ENCODE measurements around the gene PRAMEF12. TPM values are rescaled to one million over a fixed set of nuclear protein-coding genes. Genes with fewer than 3 reads are reported as not detected.

Gene PRAMEF12
- total and polyA plus RNA-seq, 2 experiments from 2014 or later = not detected

DNA sequence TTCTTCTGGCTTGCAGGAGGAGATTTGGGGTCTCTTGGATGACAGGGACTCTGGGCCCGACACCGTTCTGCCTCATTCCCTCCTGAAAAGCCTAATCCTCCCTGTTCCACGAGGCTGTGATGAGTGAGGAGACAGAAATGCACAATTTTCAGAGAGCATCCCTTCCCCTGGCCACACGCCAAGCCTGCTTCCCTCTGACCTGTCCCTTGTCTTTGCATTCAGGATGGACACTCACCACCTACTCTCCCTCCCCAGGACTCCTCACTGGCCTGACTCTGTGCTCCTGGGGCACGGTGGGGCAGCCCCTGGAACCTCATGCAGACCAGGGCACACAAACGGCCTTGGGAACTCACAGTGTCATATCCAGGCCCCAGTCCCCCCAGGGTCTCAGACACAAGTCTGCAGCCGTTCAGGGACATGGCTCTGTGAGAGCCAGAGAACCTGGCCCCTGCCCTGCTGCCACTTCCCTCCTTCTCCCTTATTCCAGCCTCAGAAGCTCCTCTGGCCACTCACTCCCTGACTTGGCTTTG, 3.5 kb upstream of the PRAMEF12 start:
- Histone ChIP-seq H3K27me3 (no peaks in the 10 kb centered on the region), H3K27ac (no peak overlapping the region), H4K20me1 (ENCODE audit: insufficient read depth, poor library complexity, severe bottlenecking) (no peaks in the 10 kb centered on the region), H3K9me3 (ENCODE audit: low read depth) (no peaks in the 10 kb centered on the region), H2AFZ (no peak overlapping the region), H3K4me1 (ENCODE audit: insufficient read depth) (no peaks in the 10 kb centered on the region), H3K36me3 (replicated peaks; ENCODE audit: insufficient read depth, low read depth) (no peaks in the 10 kb centered on the region), H3K9me2 (replicated peaks; ENCODE audit: insufficient read depth) (no peaks in the 10 kb centered on the region), H3K4me3 (no peak overlapping the region), H3K79me2 (no peaks in the 10 kb centered on the region), H3K4me2 (no peak overlapping the region)
- no peak for DNase-seq (ENCODE audit: low spot score)
- no peak for TF ChIP-seq EZH2phosphoT487 (IDR thresholded peaks at IDR 0.05; ENCODE audit: low read depth, severe bottlenecking, unreplicated experiment)
- TF ChIP-seq, protein P1, sequence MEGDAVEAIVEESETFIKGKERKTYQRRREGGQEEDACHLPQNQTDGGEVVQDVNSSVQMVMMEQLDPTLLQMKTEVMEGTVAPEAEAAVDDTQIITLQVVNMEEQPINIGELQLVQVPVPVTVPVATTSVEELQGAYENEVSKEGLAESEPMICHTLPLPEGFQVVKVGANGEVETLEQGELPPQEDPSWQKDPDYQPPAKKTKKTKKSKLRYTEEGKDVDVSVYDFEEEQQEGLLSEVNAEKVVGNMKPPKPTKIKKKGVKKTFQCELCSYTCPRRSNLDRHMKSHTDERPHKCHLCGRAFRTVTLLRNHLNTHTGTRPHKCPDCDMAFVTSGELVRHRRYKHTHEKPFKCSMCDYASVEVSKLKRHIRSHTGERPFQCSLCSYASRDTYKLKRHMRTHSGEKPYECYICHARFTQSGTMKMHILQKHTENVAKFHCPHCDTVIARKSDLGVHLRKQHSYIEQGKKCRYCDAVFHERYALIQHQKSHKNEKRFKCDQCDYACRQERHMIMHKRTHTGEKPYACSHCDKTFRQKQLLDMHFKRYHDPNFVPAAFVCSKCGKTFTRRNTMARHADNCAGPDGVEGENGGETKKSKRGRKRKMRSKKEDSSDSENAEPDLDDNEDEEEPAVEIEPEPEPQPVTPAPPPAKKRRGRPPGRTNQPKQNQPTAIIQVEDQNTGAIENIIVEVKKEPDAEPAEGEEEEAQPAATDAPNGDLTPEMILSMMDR (IDR thresholded peaks at IDR 0.05; ENCODE audit: poor library complexity) = no peak
- TF ChIP-seq EZH2 (IDR thresholded peaks at IDR 0.05; ENCODE audit: borderline replicate concordance) = no peak
- 74% methylated on average over 7 of the region's 7 CpGs for WGBS (ENCODE audit: low lambda C conversion rate, missing lambda C conversion rate)

DNA sequence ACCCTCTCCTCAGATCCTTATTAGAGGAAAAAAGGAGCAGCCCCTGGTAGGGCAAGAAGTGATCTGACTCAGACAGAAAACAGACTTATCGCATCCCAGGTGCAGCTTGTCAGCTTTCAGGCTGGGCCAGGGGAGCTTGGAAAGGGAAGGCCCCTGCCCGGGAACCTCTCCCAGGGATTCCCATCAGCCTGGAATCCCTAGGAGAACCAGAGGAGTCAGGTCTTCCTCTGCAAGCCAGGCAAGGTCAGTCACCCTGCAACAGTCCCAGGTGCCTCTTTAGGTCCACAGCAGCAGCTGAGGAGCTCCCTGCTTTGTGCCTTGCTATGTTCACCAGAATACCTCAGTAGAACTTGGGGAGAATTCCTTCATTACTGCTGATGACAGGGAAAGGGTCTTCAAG, 2.9 kb upstream of the PRAMEF12 start:
- WGBS (ENCODE audit: low lambda C conversion rate, missing lambda C conversion rate) = 88% methylated on average over 2 of the region's 2 CpGs
- H3K27ac ChIP-seq = no peak overlapping the region
- no peaks in the 10 kb centered on the region for H3K9me2 ChIP-seq (replicated peaks; ENCODE audit: insufficient read depth)
- no peaks in the 10 kb centered on the region for H3K79me2 ChIP-seq
- no peaks in the 10 kb centered on the region for H3K36me3 ChIP-seq (replicated peaks; ENCODE audit: insufficient read depth, low read depth)
- no peaks in the 10 kb centered on the region for H4K20me1 ChIP-seq (ENCODE audit: insufficient read depth, poor library complexity, severe bottlenecking)
- no peak overlapping the region for H3K4me3 ChIP-seq
- H3K27me3 ChIP-seq = no peaks in the 10 kb centered on the region
- DNase-seq (ENCODE audit: low spot score) = no peak
- no peaks in the 10 kb centered on the region for H3K9me3 ChIP-seq (ENCODE audit: low read depth)
- H3K4me2 ChIP-seq = no peak overlapping the region
- H2AFZ ChIP-seq = no peak overlapping the region
- H3K4me1 ChIP-seq (ENCODE audit: insufficient read depth) = no peaks in the 10 kb centered on the region
- TF ChIP-seq, protein P1 (IDR thresholded peaks at IDR 0.05; ENCODE audit: poor library complexity) = no peak
- TF ChIP-seq EZH2phosphoT487 (IDR thresholded peaks at IDR 0.05; ENCODE audit: low read depth, severe bottlenecking, unreplicated experiment) = no peak

DNA sequence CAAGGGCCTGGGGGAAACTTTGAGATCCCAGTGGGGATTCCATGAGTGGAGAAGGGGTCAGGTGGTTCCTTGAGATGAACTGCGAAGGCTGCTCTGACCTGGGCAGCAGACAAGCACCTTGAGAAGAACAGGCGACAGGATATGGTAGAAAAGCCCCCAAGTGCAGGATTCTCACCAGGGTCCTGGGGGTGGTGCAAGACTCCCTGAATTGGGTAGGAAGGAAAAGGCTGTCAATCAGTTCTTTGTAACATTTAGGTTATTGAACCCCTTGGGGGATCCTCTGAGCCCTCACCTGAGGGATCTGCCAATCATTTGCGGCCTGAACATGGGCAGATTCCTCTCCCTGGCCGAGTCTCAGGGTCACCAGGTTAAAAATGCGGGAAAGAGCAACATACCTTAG, 2.4 kb upstream of the PRAMEF12 start:
- 82% methylated on average over 5 of the region's 5 CpGs for WGBS (ENCODE audit: low lambda C conversion rate, missing lambda C conversion rate)
- Histone ChIP-seq H3K36me3 (replicated peaks; ENCODE audit: insufficient read depth, low read depth) (no peaks in the 10 kb centered on the region), H2AFZ (no peak overlapping the region), H3K4me2 (no peak overlapping the region), H3K9me2 (replicated peaks; ENCODE audit: insufficient read depth) (no peaks in the 10 kb centered on the region), H3K9me3 (ENCODE audit: low read depth) (no peaks in the 10 kb centered on the region), H3K4me1 (ENCODE audit: insufficient read depth) (no peaks in the 10 kb centered on the region), H3K27ac (no peak overlapping the region), H3K27me3 (no peaks in the 10 kb centered on the region), H3K79me2 (no peaks in the 10 kb centered on the region), H4K20me1 (ENCODE audit: insufficient read depth, poor library complexity, severe bottlenecking) (no peaks in the 10 kb centered on the region), H3K4me3 (no peak overlapping the region)
- DNase-seq (ENCODE audit: low spot score) = no peak
- TF ChIP-seq, protein P1 (IDR thresholded peaks at IDR 0.05; ENCODE audit: poor library complexity) = no peak
- TF ChIP-seq EZH2phosphoT487 (IDR thresholded peaks at IDR 0.05; ENCODE audit: low read depth, severe bottlenecking, unreplicated experiment) (no peak), EZH2 (IDR thresholded peaks at IDR 0.05; ENCODE audit: borderline replicate concordance) (no peak)

DNA sequence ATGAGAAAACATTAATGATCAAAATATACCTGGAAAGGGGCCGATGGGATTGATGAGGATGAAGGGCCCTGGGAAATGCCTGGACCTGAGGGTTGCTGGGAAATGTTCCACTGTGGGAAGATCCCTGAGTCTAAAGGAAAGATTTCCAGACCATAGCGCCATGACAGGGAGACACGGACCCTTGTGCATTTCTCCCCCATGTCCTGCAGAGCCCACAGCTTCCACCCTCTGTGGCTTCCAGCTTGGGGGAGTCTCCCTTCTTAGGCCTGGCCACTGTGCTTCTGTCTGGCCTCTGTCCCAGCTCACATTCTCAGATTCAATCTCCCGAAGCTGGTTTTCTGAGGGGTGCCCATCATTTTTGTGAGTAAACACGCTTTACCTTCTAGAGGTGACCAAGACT, 1.0 kb upstream of the PRAMEF12 start:
- Histone ChIP-seq H3K4me1 (ENCODE audit: insufficient read depth) (no peaks in the 10 kb centered on the region), H3K4me3 (no peak overlapping the region), H3K4me2 (no peak overlapping the region), H3K36me3 (replicated peaks; ENCODE audit: insufficient read depth, low read depth) (no peaks in the 10 kb centered on the region), H3K79me2 (no peaks in the 10 kb centered on the region), H3K27me3 (no peaks in the 10 kb centered on the region), H3K9me2 (replicated peaks; ENCODE audit: insufficient read depth) (no peaks in the 10 kb centered on the region), H3K27ac (no peak overlapping the region), H3K9me3 (ENCODE audit: low read depth) (no peaks in the 10 kb centered on the region), H2AFZ (no peak overlapping the region), H4K20me1 (ENCODE audit: insufficient read depth, poor library complexity, severe bottlenecking) (no peaks in the 10 kb centered on the region)
- DNase-seq (ENCODE audit: low spot score) = no peak
- TF ChIP-seq EZH2 (IDR thresholded peaks at IDR 0.05; ENCODE audit: borderline replicate concordance) (no peak), EZH2phosphoT487 (IDR thresholded peaks at IDR 0.05; ENCODE audit: low read depth, severe bottlenecking, unreplicated experiment) (no peak)
- TF ChIP-seq, protein P1 (IDR thresholded peaks at IDR 0.05; ENCODE audit: poor library complexity) = no peak
- WGBS (ENCODE audit: low lambda C conversion rate, missing lambda C conversion rate) = 93% methylated on average over 5 of the region's 5 CpGs

Data from hepatocyte (in vitro differentiated cells).